Tibial nerve (tissue), 3 donors: ENCODE measurements around the gene MCF2L.

Experiments used
- EP300 ChIP-seq, 2 donors: sonication (generic); formaldehyde crosslinking; IDR thresholded peaks; one replicate each; pipeline ENCODE4 v1.6.1; 2017; ENCODE audit warnings: antibody characterized with exemption in 2 of 2, mild to moderate bottlenecking in 1 of 2
- POLR2A ChIP-seq, 2 donors: fragments of 450-650 bp; IDR thresholded peaks; one replicate each; pipeline ENCODE4 v1.6.1; 2017; ENCODE audit warnings: antibody characterized with exemption in 2 of 2, mild to moderate bottlenecking in 2 of 2, moderate library complexity in 2 of 2

- no peak for TF ChIP-seq POLR2A (IDR thresholded peaks at IDR 0.05)
- TF ChIP-seq EP300 (IDR thresholded peaks at IDR 0.05), result no peak
Observed at GRCh38 chr13:112981451-112981850, 12.4 kb downstream of the MCF2L start.
